ENCODE measurements around the gene ST7L.

GRCh38 chr1:112634367-112634766 is 15.4 kb upstream of the ST7L start:
- TF ChIP-seq POLR2A (IDR thresholded peaks at IDR 0.05) (no peak), CTCF (IDR thresholded peaks at IDR 0.05) (no peak)

Data from heart left ventricle (tissue), 13 donors.